ENCODE measurements around the gene TNRC6B.
A peak's percentile ranks its signal among the peaks of the same experiment; 100 is the strongest.

TNRC6B gene

GRCh38 chr22:40324468-40325305 lies 147.0 kb downstream of the TNRC6B start:
- TF ChIP-seq GATA2 (IDR thresholded peaks at IDR 0.05; ENCODE audit: low read depth, low read length) (no peak), GATA3 (IDR thresholded peaks at IDR 0.05; ENCODE audit: low read depth, low read length) (no peak)

- TF ChIP-seq GATA3 (IDR thresholded peaks at IDR 0.05; ENCODE audit: low read depth, low read length) (no peak), GATA2 (IDR thresholded peaks at IDR 0.05; ENCODE audit: low read depth, low read length) (no peak)
Measured at GRCh38 chr22:40325315-40325714, 147.6 kb downstream of the TNRC6B start.

GRCh38 chr22:40326905-40327735 lies 149.4 kb downstream of the TNRC6B start:
- TF ChIP-seq GATA3 (IDR thresholded peaks at IDR 0.05; ENCODE audit: low read depth, low read length) (no peak), GATA2 (IDR thresholded peaks at IDR 0.05; ENCODE audit: low read depth, low read length) (no peak)

GRCh38 chr22:40328546-40329456 lies 151.1 kb downstream of the TNRC6B start:
- TF ChIP-seq GATA3 (IDR thresholded peaks at IDR 0.05; ENCODE audit: low read depth, low read length): no peak
- TF ChIP-seq GATA2 (IDR thresholded peaks at IDR 0.05; ENCODE audit: low read depth, low read length): no peak

- TF ChIP-seq GATA2 (IDR thresholded peaks at IDR 0.05; ENCODE audit: low read depth, low read length) (no peak), GATA3 (IDR thresholded peaks at IDR 0.05; ENCODE audit: low read depth, low read length) (no peak)
Measured at GRCh38 chr22:40329466-40329865, 151.7 kb downstream of the TNRC6B start.

GRCh38 chr22:40330086-40330485 lies 152.4 kb downstream of the TNRC6B start:
- TF ChIP-seq GATA2 (IDR thresholded peaks at IDR 0.05; ENCODE audit: low read depth, low read length) (no peak), GATA3 (IDR thresholded peaks at IDR 0.05; ENCODE audit: low read depth, low read length) (no peak)

- TF ChIP-seq GATA2 (IDR thresholded peaks at IDR 0.05; ENCODE audit: low read depth, low read length) (no peak), GATA3 (IDR thresholded peaks at IDR 0.05; ENCODE audit: low read depth, low read length) (no peak)
Measured at GRCh38 chr22:40330615-40331014, 152.9 kb downstream of the TNRC6B start.

- TF ChIP-seq GATA3 (IDR thresholded peaks at IDR 0.05; ENCODE audit: low read depth, low read length) (no peak), GATA2 (IDR thresholded peaks at IDR 0.05; ENCODE audit: low read depth, low read length) (no peak)
Measured at GRCh38 chr22:40331706-40332105, 154.0 kb downstream of the TNRC6B start.

GRCh38 chr22:40332319-40332781 lies 154.6 kb downstream of the TNRC6B start:
- peak; percentile 60; the same call in 1 of the 2 replicates for TF ChIP-seq GATA3 (IDR thresholded peaks at IDR 0.05; ENCODE audit: low read depth, low read length)
- peak; percentile 77 for TF ChIP-seq GATA2 (IDR thresholded peaks at IDR 0.05; ENCODE audit: low read depth, low read length)

GRCh38 chr22:40334060-40334459 lies 156.3 kb downstream of the TNRC6B start:
- TF ChIP-seq GATA2 (IDR thresholded peaks at IDR 0.05; ENCODE audit: low read depth, low read length): no peak
- TF ChIP-seq GATA3 (IDR thresholded peaks at IDR 0.05; ENCODE audit: low read depth, low read length): no peak

- TF ChIP-seq GATA3 (IDR thresholded peaks at IDR 0.05; ENCODE audit: low read depth, low read length) (no peak), GATA2 (IDR thresholded peaks at IDR 0.05; ENCODE audit: low read depth, low read length) (no peak)
Measured at GRCh38 chr22:40334899-40335298, 157.2 kb downstream of the TNRC6B start.

GRCh38 chr22:40335358-40335757 lies 157.6 kb downstream of the TNRC6B start:
- TF ChIP-seq GATA2 (IDR thresholded peaks at IDR 0.05; ENCODE audit: low read depth, low read length) (no peak), GATA3 (IDR thresholded peaks at IDR 0.05; ENCODE audit: low read depth, low read length) (no peak)

- TF ChIP-seq GATA2 (IDR thresholded peaks at IDR 0.05; ENCODE audit: low read depth, low read length): no peak
- TF ChIP-seq GATA3 (IDR thresholded peaks at IDR 0.05; ENCODE audit: low read depth, low read length): no peak
Measured at GRCh38 chr22:40340044-40340443, 162.3 kb downstream of the TNRC6B start.
